Mononuclear cell (primary cell): Measurements from ENCODE around the gene PRR20E. TPM values are rescaled to one million over a fixed set of nuclear protein-coding genes. Genes with fewer than 3 reads are reported as not detected.

Experiments used
- total RNA-seq: library from RNA; depleted of rRNA; stranded (reverse); fragments of >200 nt; gene quantifications from one replicate; pipeline ENCODE4 v1.2.3, GENCODE V29; 2012

The PRR20E gene
- total RNA-seq, 1 donor = not detected

Other genes starting within 250 kb of the PRR20E start
- not detected for gene PRR20A, start 26.3 kb upstream of the PRR20E start, total RNA-seq
- gene PRR20B, start 19.7 kb upstream of the PRR20E start, total RNA-seq = not detected
- not detected for gene PRR20C, start 13.1 kb upstream of the PRR20E start, total RNA-seq
- gene PRR20D, start 6.6 kb upstream of the PRR20E start, total RNA-seq = not detected